Measurements from ENCODE around the gene LIPC.

DNA sequence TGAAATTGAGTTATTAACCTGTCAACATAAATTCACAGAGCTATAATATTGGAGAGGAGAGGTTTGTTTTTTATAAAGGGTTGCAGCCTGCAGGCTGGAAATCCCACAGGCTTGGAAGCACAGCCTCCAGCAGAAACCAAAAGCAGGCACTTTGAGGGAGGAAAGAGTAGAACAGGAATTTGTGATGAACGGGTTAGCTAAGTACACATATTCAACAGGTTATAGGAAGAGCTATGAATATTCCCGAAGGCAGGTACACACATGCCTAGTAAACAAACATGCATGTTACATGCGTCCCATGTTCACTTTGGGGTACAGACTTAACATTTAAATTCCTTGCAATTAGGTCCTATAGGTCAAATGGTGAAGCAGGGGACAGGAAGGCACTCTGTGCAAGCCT lies 25.9 kb upstream of the LIPC start:
- TF ChIP-seq, protein P1, sequence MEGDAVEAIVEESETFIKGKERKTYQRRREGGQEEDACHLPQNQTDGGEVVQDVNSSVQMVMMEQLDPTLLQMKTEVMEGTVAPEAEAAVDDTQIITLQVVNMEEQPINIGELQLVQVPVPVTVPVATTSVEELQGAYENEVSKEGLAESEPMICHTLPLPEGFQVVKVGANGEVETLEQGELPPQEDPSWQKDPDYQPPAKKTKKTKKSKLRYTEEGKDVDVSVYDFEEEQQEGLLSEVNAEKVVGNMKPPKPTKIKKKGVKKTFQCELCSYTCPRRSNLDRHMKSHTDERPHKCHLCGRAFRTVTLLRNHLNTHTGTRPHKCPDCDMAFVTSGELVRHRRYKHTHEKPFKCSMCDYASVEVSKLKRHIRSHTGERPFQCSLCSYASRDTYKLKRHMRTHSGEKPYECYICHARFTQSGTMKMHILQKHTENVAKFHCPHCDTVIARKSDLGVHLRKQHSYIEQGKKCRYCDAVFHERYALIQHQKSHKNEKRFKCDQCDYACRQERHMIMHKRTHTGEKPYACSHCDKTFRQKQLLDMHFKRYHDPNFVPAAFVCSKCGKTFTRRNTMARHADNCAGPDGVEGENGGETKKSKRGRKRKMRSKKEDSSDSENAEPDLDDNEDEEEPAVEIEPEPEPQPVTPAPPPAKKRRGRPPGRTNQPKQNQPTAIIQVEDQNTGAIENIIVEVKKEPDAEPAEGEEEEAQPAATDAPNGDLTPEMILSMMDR (conservative IDR thresholded peaks at IDR 0.05; ENCODE audit: low read depth in 2 of 2): no peak
- TF ChIP-seq EZH2phosphoT487 (IDR thresholded peaks at IDR 0.05; ENCODE audit: unreplicated experiment): no peak
- no peak for TF ChIP-seq POLR2AphosphoS5 (IDR thresholded peaks at IDR 0.05; ENCODE audit: low read depth)
- TF ChIP-seq EZH2 (IDR thresholded peaks at IDR 0.05; ENCODE audit: low read depth, unreplicated experiment): no peak
- no peak for TF ChIP-seq REST (IDR thresholded peaks at IDR 0.05; ENCODE audit: unreplicated experiment)
